Gastroesophageal sphincter (tissue), 4 donors: ENCODE results near the gene APOB. TPM values are rescaled to one million over a fixed set of nuclear protein-coding genes. Genes with fewer than 3 reads are reported as not detected.

ENCODE experiments used
- ATAC-seq: fragments of 150-250 bp; one replicate; pipeline ENCODE4 v1.9.1; 2016; ENCODE audit warnings: mild to moderate bottlenecking, moderate library complexity
- H3K27ac ChIP-seq, 4 donors: fragments of 200-600 bp; sonication (generic) in 3 of 4; 1 replicate in 3 of 4; 2 replicates in 1 of 4; pipeline ENCODE4 v1.5.1; 2016 to 2019
- H3K27me3 ChIP-seq: fragments of 200-600 bp; sonication (generic); one replicate; pipeline ENCODE4 v1.5.1; 2019
- H3K36me3 ChIP-seq, 2 donors: fragments of 200-600 bp; sonication (generic); one replicate each; pipeline ENCODE4 v1.5.1; 2019; ENCODE audit warnings: control low read depth in 1 of 2
- H3K4me1 ChIP-seq, 3 donors: fragments of 200-600 bp; sonication (generic); 1 replicate in 2 of 3; 2 replicates in 1 of 3; pipeline ENCODE4 v1.5.1; 2016 to 2019; ENCODE audit warnings: control low read depth in 2 of 3
- H3K4me3 ChIP-seq, 2 donors: fragments of 200-600 bp; sonication (generic); one replicate each; pipeline ENCODE4 v1.5.1; 2019; ENCODE audit warnings: mild to moderate bottlenecking in 1 of 2, moderate library complexity in 1 of 2
- H3K9me3 ChIP-seq, 3 donors: fragments of 200-600 bp; sonication (generic); one replicate each; pipeline ENCODE4 v1.5.1; 2017 to 2019; ENCODE audit warnings: control low read depth in 2 of 3
- EP300 ChIP-seq: sonication (generic); formaldehyde crosslinking; IDR thresholded peaks from one replicate; pipeline ENCODE4 v1.6.1; 2017; ENCODE audit warnings: antibody characterized with exemption, mild to moderate bottlenecking
- POLR2A ChIP-seq, 2 donors: fragments of 450-650 bp; IDR thresholded peaks; one replicate each; pipeline ENCODE4 v1.6.1; 2017; ENCODE audit warnings: antibody characterized with exemption in 2 of 2, mild to moderate bottlenecking in 2 of 2, moderate library complexity in 1 of 2
- POLR2AphosphoS5 ChIP-seq: sonication (generic); formaldehyde crosslinking; IDR thresholded peaks from one replicate; pipeline ENCODE4 v1.6.1; 2017; ENCODE audit warnings: antibody characterized with exemption
- WGBS, 2 donors: methylation state at CpG; one replicate each; pipeline ENCODE4 v1.1.5; 2018; ENCODE audit warnings: low coverage in 1 of 2; 5-methylcytosine and 5-hydroxymethylcytosine counted together
- total RNA-seq, 4 donors: library from RNA; depleted of rRNA; stranded (reverse); fragments of >200 nt; gene quantifications; one replicate each; pipeline ENCODE4 v1.1.0, GENCODE V29; 2016
- TF ChIP-seq, protein P1 (sequence below), 4 experiments: fragments of 200-600 bp in 2 of 4; fragments of 450-650 bp in 2 of 4; sonication (generic) in 1 of 4; IDR thresholded peaks; one replicate each; pipeline ENCODE4 v1.5.1; 2017 to 2019; ENCODE audit warnings: antibody characterized with exemption in 4 of 4, mild to moderate bottlenecking in 2 of 4, moderate library complexity in 2 of 4

APOB gene
- total RNA-seq, 4 donors from 2014 or later, result 1.2 to 7.8 (median 2.8) TPM

DNA sequence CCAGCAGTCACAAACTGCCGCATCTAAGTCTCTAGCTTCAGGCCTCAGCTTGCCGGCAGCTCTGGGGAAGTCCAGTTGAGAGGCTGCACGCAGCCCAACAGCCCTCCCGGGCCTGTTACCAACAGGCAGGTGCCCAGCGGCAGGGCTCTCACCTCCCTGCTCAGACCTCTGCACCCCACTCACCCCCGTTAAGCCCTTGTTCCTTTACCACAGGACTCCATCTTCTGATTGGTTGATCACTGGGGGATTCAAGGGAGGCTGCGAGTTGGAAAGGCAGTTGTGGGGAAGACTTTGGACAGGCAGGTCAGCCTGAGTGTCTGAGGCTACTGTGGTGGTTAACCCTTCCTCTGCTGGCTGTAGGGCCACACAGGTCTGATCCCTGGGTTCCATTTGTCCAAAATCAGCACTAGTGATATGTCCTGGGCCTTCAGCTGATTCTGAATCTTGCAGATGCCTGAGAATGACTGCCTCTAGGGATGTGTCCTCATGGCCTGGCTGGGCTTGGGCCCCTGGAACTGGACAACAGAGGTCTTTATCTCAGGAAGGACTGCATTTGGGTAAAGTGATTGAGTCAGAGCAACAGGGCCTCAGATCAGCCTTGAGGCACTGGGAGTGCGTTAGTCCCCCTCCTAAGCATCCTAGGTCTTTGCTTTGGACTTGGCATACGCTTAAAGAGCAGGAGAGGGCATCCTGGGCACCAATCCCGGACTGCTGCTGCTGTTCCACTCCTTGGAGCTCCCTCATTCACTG, 88.4 kb downstream of the APOB start:
- H3K27ac ChIP-seq, result no peak overlapping the region
- no peaks in the 10 kb centered on the region for H3K27me3 ChIP-seq
- no peaks in the 10 kb centered on the region for H3K9me3 ChIP-seq
- no peak for ATAC-seq
- no peak overlapping the region for H3K4me3 ChIP-seq
- TF ChIP-seq EP300, result no peak
- no peak for TF ChIP-seq POLR2A (IDR thresholded peaks at IDR 0.05)
- TF ChIP-seq, protein P1, sequence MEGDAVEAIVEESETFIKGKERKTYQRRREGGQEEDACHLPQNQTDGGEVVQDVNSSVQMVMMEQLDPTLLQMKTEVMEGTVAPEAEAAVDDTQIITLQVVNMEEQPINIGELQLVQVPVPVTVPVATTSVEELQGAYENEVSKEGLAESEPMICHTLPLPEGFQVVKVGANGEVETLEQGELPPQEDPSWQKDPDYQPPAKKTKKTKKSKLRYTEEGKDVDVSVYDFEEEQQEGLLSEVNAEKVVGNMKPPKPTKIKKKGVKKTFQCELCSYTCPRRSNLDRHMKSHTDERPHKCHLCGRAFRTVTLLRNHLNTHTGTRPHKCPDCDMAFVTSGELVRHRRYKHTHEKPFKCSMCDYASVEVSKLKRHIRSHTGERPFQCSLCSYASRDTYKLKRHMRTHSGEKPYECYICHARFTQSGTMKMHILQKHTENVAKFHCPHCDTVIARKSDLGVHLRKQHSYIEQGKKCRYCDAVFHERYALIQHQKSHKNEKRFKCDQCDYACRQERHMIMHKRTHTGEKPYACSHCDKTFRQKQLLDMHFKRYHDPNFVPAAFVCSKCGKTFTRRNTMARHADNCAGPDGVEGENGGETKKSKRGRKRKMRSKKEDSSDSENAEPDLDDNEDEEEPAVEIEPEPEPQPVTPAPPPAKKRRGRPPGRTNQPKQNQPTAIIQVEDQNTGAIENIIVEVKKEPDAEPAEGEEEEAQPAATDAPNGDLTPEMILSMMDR (IDR thresholded peaks at IDR 0.05), result no peak
- no peak for TF ChIP-seq POLR2AphosphoS5
- H3K36me3 ChIP-seq, result no peaks in the 10 kb centered on the region
- WGBS, 2 donors, result 67% methylated on average over 4 of the region's 10 CpGs; no CpG with 5 or more reads in 1 of the 2 donors
- no peaks in the 10 kb centered on the region for H3K4me1 ChIP-seq

DNA sequence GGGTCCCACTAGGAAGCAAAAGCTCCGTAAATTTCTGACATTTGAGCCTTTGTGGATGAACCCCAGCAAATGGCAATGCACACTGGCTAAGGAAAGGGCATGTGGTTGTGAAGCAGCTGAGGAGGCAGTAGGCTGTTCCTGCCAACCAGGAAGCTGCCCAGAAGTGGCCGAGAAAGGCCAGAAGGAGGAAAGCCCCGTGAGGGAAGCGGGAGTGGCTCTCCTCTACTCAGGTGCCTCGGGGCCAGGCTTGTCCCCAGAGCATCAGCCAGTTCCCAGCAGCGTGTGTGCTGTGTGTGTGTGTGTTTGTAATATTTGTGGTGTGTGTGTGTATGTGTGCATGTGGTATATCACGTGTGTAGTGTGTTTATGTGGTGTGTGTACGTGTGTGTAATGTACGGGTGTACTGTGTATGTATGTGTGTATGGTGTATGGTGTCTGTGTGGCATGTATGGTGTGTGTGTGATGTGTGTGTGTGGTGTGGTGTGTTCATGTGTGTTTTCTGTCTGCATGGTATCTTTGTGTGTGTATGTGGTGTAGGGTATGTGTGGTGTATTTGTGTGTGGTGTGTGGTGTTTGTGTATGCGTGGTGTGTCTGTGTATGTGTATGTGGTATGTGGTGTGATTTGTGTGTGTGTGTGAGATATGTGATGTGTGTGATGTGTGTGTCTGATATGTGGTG, 90.6 kb downstream of the APOB start:
- H3K36me3 ChIP-seq, result no peaks in the 10 kb centered on the region
- WGBS, 2 donors, result 75 to 76% methylated on average over 9 of the region's 10 CpGs
- no peak for TF ChIP-seq POLR2A (IDR thresholded peaks at IDR 0.05)
- TF ChIP-seq, protein P1 (IDR thresholded peaks at IDR 0.05), result no peak
- TF ChIP-seq EP300, result no peak
- no peak for TF ChIP-seq POLR2AphosphoS5
- H3K27ac ChIP-seq, result no peak overlapping the region
- no peaks in the 10 kb centered on the region for H3K27me3 ChIP-seq
- no peaks in the 10 kb centered on the region for H3K4me1 ChIP-seq
- no peak overlapping the region for H3K4me3 ChIP-seq
- ATAC-seq, result no peak
- no peaks in the 10 kb centered on the region for H3K9me3 ChIP-seq

Other genes starting within 250 kb of the APOB start
- gene LDAH, start 221.0 kb downstream of the APOB start, total RNA-seq, result 10 to 100 TPM; 10.5 to 19.0 (median 14.5) TPM
- gene TDRD15, start 79.9 kb upstream of the APOB start, total RNA-seq, result under 1 TPM in 1 of 4 donors, not detected in 3; 0.73 TPM